ENCODE measurements around the gene RIMBP2.

The RIMBP2 gene

DNA sequence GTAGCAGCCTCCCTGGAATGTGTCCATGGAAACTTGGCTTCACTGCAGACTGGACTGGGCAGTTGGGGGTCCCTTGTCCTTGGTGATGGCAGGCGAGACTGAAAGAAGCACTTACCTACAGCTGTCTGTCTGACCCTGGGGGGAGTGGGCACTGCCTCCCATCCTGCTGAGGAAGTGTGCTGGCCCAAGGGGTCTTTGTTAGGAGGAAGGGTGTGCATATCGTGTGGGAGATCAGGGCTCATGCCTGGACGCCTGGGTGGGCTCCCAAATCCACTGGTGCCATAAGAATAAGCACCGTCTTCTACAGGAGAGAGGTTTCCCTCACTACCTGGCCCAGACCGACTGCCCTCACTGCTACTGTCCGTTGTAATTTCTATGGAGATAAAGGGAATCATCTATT lies 297.0 kb downstream of the RIMBP2 start:
- Histone ChIP-seq H3K79me2 (ENCODE audit: insufficient read depth, low read depth) (no peaks in the 10 kb centered on the region), H2AFZ (ENCODE audit: low read depth) (no peak overlapping the region), H3K27me3 (ENCODE audit: insufficient read depth, low read depth) (no peaks in the 10 kb centered on the region), H3K36me3 (ENCODE audit: insufficient read depth) (no peaks in the 10 kb centered on the region), H3K27ac (no peak overlapping the region), H3K4me2 (no peak overlapping the region), H3K4me1 (ENCODE audit: low read depth, poor library complexity, severe bottlenecking) (no peaks in the 10 kb centered on the region), H3K4me3 (IDR thresholded peaks at IDR 0.05; ENCODE audit: insufficient read depth, low read depth, low read length) (no peak overlapping the region), H3K9ac (no peak overlapping the region), H4K20me1 (ENCODE audit: insufficient read depth) (no peaks in the 10 kb centered on the region)
- TF ChIP-seq, protein P1, sequence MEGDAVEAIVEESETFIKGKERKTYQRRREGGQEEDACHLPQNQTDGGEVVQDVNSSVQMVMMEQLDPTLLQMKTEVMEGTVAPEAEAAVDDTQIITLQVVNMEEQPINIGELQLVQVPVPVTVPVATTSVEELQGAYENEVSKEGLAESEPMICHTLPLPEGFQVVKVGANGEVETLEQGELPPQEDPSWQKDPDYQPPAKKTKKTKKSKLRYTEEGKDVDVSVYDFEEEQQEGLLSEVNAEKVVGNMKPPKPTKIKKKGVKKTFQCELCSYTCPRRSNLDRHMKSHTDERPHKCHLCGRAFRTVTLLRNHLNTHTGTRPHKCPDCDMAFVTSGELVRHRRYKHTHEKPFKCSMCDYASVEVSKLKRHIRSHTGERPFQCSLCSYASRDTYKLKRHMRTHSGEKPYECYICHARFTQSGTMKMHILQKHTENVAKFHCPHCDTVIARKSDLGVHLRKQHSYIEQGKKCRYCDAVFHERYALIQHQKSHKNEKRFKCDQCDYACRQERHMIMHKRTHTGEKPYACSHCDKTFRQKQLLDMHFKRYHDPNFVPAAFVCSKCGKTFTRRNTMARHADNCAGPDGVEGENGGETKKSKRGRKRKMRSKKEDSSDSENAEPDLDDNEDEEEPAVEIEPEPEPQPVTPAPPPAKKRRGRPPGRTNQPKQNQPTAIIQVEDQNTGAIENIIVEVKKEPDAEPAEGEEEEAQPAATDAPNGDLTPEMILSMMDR (conservative IDR thresholded peaks at IDR 0.05; ENCODE audit: low read depth, low read length): no peak

DNA sequence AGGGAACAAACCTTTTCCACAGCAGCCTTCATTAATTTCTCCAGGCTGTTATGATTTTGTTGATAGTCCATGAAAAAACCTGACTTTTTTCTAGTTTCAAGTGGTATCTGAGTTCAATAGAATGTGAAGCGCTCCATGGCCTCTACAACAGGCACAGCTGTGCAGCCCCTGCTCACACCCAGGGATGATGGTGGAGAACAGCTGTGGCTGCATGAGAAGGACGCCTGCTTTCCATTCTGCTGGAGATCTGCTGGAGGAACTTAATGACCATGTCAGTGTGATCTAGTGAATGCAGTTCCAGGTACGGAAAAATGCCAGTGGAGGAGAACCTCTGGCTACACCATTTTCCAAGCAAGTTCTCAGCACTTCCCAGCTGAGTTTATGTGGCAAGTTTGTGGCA lies 297.8 kb downstream of the RIMBP2 start:
- H3K4me1 ChIP-seq (ENCODE audit: low read depth, poor library complexity, severe bottlenecking): no peaks in the 10 kb centered on the region
- TF ChIP-seq, protein P1 (conservative IDR thresholded peaks at IDR 0.05; ENCODE audit: low read depth, low read length): no peak
- H4K20me1 ChIP-seq (ENCODE audit: insufficient read depth): no peaks in the 10 kb centered on the region

DNA sequence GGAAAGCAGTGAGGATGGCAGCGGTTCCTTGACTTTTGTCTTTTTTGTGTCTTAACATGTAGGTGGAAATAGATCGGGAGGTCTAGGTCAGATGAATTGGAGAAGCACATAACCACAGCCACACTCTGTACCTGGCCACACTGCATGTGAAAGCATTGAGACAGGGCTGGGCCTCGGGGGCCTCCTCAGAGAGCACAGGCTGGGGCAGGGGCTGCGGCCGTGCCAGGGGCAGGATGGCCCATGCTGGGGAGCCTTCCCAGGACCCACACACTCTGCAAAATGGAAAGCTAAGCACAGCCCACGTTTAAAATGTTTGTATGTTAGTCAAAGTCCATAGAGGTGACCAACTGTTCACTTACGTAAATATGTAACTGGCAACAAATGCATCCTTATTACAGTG lies 301.7 kb downstream of the RIMBP2 start:
- Histone ChIP-seq H3K4me2 (no peak overlapping the region), H3K27me3 (ENCODE audit: insufficient read depth, low read depth) (no peaks in the 10 kb centered on the region), H2AFZ (ENCODE audit: low read depth) (no peak overlapping the region), H3K36me3 (ENCODE audit: insufficient read depth) (no peaks in the 10 kb centered on the region), H3K9ac (no peak overlapping the region), H3K4me3 (IDR thresholded peaks at IDR 0.05; ENCODE audit: insufficient read depth, low read depth, low read length) (no peak overlapping the region), H4K20me1 (ENCODE audit: insufficient read depth) (no peaks in the 10 kb centered on the region), H3K27ac (no peak overlapping the region), H3K4me1 (ENCODE audit: low read depth, poor library complexity, severe bottlenecking) (no peaks in the 10 kb centered on the region), H3K79me2 (ENCODE audit: insufficient read depth, low read depth) (no peaks in the 10 kb centered on the region)
- TF ChIP-seq, protein P1 (conservative IDR thresholded peaks at IDR 0.05; ENCODE audit: low read depth, low read length): no peak

More for the DNA sequence above, 297.8 kb downstream of the RIMBP2 start:
- H3K79me2 ChIP-seq (ENCODE audit: insufficient read depth, low read depth): no peaks in the 10 kb centered on the region
- H3K4me2 ChIP-seq: no peak overlapping the region
- no peak overlapping the region for H3K27ac ChIP-seq
- no peaks in the 10 kb centered on the region for H3K36me3 ChIP-seq (ENCODE audit: insufficient read depth)
- H3K27me3 ChIP-seq (ENCODE audit: insufficient read depth, low read depth): no peaks in the 10 kb centered on the region
- H3K9ac ChIP-seq: no peak overlapping the region
- H2AFZ ChIP-seq (ENCODE audit: low read depth): no peak overlapping the region
- no peak overlapping the region for H3K4me3 ChIP-seq (IDR thresholded peaks at IDR 0.05; ENCODE audit: insufficient read depth, low read depth, low read length)

DNA sequence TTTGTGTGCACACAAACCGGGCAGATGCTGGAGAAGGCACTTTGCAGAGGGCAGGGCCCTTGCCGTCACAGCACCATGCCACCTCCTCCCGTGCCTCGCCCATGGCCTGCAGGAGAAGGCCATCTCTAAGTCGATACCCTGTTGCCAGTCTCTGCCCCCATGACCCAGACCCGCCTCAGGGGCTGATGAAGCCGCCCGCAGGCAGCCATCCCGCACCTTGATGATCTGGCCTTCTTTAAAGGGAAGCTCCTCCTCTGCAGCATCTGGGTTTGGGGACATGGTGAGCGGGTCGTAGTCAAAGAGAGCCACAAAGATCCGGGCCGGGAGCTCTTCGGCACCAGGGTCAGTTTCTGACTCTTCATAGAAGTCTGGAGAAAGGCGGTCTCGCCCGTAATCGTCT lies 302.2 kb downstream of the RIMBP2 start:
- TF ChIP-seq, protein P1 (conservative IDR thresholded peaks at IDR 0.05; ENCODE audit: low read depth, low read length): no peak
- Histone ChIP-seq H3K27ac (no peak overlapping the region), H3K9ac (no peak overlapping the region), H2AFZ (ENCODE audit: low read depth) (no peak overlapping the region), H4K20me1 (ENCODE audit: insufficient read depth) (no peaks in the 10 kb centered on the region), H3K79me2 (ENCODE audit: insufficient read depth, low read depth) (no peaks in the 10 kb centered on the region), H3K4me2 (no peak overlapping the region), H3K4me3 (IDR thresholded peaks at IDR 0.05; ENCODE audit: insufficient read depth, low read depth, low read length) (no peak overlapping the region), H3K27me3 (ENCODE audit: insufficient read depth, low read depth) (no peaks in the 10 kb centered on the region), H3K36me3 (ENCODE audit: insufficient read depth) (no peaks in the 10 kb centered on the region), H3K4me1 (ENCODE audit: low read depth, poor library complexity, severe bottlenecking) (no peaks in the 10 kb centered on the region)
